Measurements from ENCODE around the gene MSH4.

GRCh38 chr1:75789988-75790387 is 6.7 kb upstream of the MSH4 start:
- TF ChIP-seq CTCF (IDR thresholded peaks at IDR 0.05) = no peak
- no peak for TF ChIP-seq POLR2A (IDR thresholded peaks at IDR 0.05)
- TF ChIP-seq POLR2AphosphoS5 (IDR thresholded peaks at IDR 0.05; ENCODE audit: insufficient read depth in 1 of 2, low read depth in 1 of 2) = no peak
